Esophagus mucosa (tissue), 1 donor: ENCODE results near the gene SIGLEC15. TPM values are rescaled to one million over a fixed set of nuclear protein-coding genes. Genes with fewer than 3 reads are reported as not detected.
"Not testable (repeated sequence)": the region's sequence is repeated elsewhere in the genome, so short reads cannot be mapped to it uniquely, and the experiment has no call there.

ENCODE experiments used
- ATAC-seq: fragments of 200-7000 bp; cut with Tn5 transposase; one replicate; pipeline ENCODE4 v1.9.1; 2020
- total RNA-seq: library from RNA; stranded (reverse); gene quantifications from one replicate; pipeline ENCODE4 v1.2.4, GENCODE V29; 2023
- donor health status: DM: yes; HTN: yes; CAD: no.

Gene SIGLEC15
- total RNA-seq, 1 donor from 2014 or later = not detected

GRCh38 chr18:45820106-45820745, 5.2 kb upstream of the SIGLEC15 start:
- ATAC-seq = no peak

- ATAC-seq = no peak
These were observed 4.4 kb upstream of the SIGLEC15 start for GRCh38 chr18:45821026-45821425.

GRCh38 chr18:45821711-45822110, 3.8 kb upstream of the SIGLEC15 start:
- no peak for ATAC-seq

GRCh38 chr18:45826084-45826483, 609 bp downstream of the SIGLEC15 start:
- ATAC-seq = no peak

GRCh38 chr18:45826716-45827115, 1.2 kb downstream of the SIGLEC15 start:
- ATAC-seq = not testable (repeated sequence)

GRCh38 chr18:45828917-45829811, 3.7 kb downstream of the SIGLEC15 start:
- ATAC-seq = no peak

GRCh38 chr18:45829855-45830254, 4.4 kb downstream of the SIGLEC15 start:
- no peak for ATAC-seq

GRCh38 chr18:45830917-45831316, 5.4 kb downstream of the SIGLEC15 start:
- ATAC-seq = no peak

- no peak for ATAC-seq
These were observed 8.4 kb downstream of the SIGLEC15 start for GRCh38 chr18:45833846-45834245.

GRCh38 chr18:45834306-45834705, 8.8 kb downstream of the SIGLEC15 start:
- ATAC-seq = no peak

GRCh38 chr18:45835057-45835636, 9.7 kb downstream of the SIGLEC15 start:
- ATAC-seq = no peak

GRCh38 chr18:45836242-45837205, 11.0 kb downstream of the SIGLEC15 start:
- no peak for ATAC-seq

GRCh38 chr18:45837283-45838070, 12.0 kb downstream of the SIGLEC15 start:
- peak; percentile 35 for ATAC-seq

GRCh38 chr18:45838302-45839070, 13.0 kb downstream of the SIGLEC15 start:
- ATAC-seq = peak; percentile 21

GRCh38 chr18:45839414-45840395, 14.2 kb downstream of the SIGLEC15 start:
- peak; percentile 68 for ATAC-seq

- ATAC-seq = no peak
These were observed 15.7 kb downstream of the SIGLEC15 start for GRCh38 chr18:45841060-45841764.

- no peak for ATAC-seq
These were observed 16.4 kb downstream of the SIGLEC15 start for GRCh38 chr18:45841765-45842442.

GRCh38 chr18:45843019-45843418, 17.5 kb downstream of the SIGLEC15 start:
- no peak for ATAC-seq
